K562 (cell line): ENCODE results near the gene QSOX2. TPM values are rescaled to one million over a fixed set of nuclear protein-coding genes. Genes with fewer than 3 reads are reported as not detected.

ENCODE experiments used
- DLX4 ChIP-seq: fragments of 250-450 bp; sonication (Bioruptor Pico); IDR thresholded peaks from 2 replicates; pipeline ENCODE4 v1.6.1; 2021; ENCODE audit warnings: mild to moderate bottlenecking
- FIP1L1 ChIP-seq: fragments of 200-400 bp; formaldehyde crosslinking; IDR thresholded peaks from 2 replicates; pipeline ENCODE4 v1.6.1; 2018; ENCODE audit warnings: mild to moderate bottlenecking, low read depth, low read length; ENCODE audit not compliant: poor library complexity, severe bottlenecking
- MGA ChIP-seq: fragments of 450-650 bp; IDR thresholded peaks from 2 replicates; pipeline ENCODE4 v1.6.1; 2016; ENCODE audit warnings: mild to moderate bottlenecking, moderate library complexity
- NR2C2 ChIP-seq, 2 experiments: fragments of 200-800 bp in 1 of 2; sonication (Bioruptor generic) in 1 of 2; sonication (generic) in 1 of 2; formaldehyde crosslinking in 1 of 2; IDR thresholded peaks; 2 replicates each; pipeline versions ENCODE4 v1.6.1 to v1.8.0; 2016 to 2022; ENCODE audit warnings: mild to moderate bottlenecking in 1 of 2, missing compliant biosample characterization in 1 of 2, missing genetic modification characterization in 1 of 2, missing genetic modification reagents in 1 of 2
- PHF20 ChIP-seq: fragments of 450-650 bp; IDR thresholded peaks from 2 replicates; pipeline ENCODE4 v1.6.1; 2018; ENCODE audit not compliant: partially characterized antibody
- RUNX1 ChIP-seq: sonication (generic); IDR thresholded peaks from 2 replicates; pipeline ENCODE4 v1.6.1; 2016; ENCODE audit warnings: antibody characterized with exemption, low read depth
- SMARCC2 ChIP-seq: fragments of 450-650 bp; IDR thresholded peaks from 2 replicates; pipeline ENCODE4 v1.6.1; 2017; ENCODE audit warnings: antibody characterized with exemption, moderate library complexity, mild to moderate bottlenecking, low read depth
- TSHZ1 ChIP-seq: fragments of 250-450 bp; sonication (Bioruptor Pico); IDR thresholded peaks from 2 replicates; pipeline ENCODE4 v1.4.0; 2020; ENCODE audit warnings: mild to moderate bottlenecking, moderate library complexity
- ZNF217 ChIP-seq: sonication (generic); formaldehyde crosslinking; IDR thresholded peaks from 2 replicates; pipeline ENCODE4 v1.8.0; 2022; ENCODE audit warnings: mild to moderate bottlenecking, missing genetic modification reagents
- polyA plus RNA-seq, 8 experiments: library from polyadenylated mRNA; depleted of rRNA in 4 of 8; stranded (reverse) in 5 of 8; unstranded in 3 of 8; fragments of >200 nt; fragmentation: Nextera tagmentation in 2 of 8; fragmentation: Illumina TruSeq in 1 of 8; extraction: Ambion mirVana in 2 of 8; extraction: Trizol in 1 of 8; gene quantifications; 2 replicates each; pipeline versions ENCODE4 v1.2.1 to v1.2.3, GENCODE V29; 2011 to 2014; ENCODE audit warnings: inconsistent platforms in 1 of 8, missing spikeins in 1 of 8
- total RNA-seq, 7 experiments: library from RNA; depleted of rRNA in 6 of 7; stranded (reverse); fragments of >200 nt in 6 of 7; fragmentation: Illumina TruSeq in 2 of 7; extraction: Trizol in 2 of 7; gene quantifications; 2 replicates each; pipeline versions ENCODE4 v1.2.1 to v1.2.3, GENCODE V29; 2011 to 2021; ENCODE audit warnings: low replicate concordance in 1 of 7

QSOX2 gene
- total and polyA plus RNA-seq, 9 of the 15 experiments (the other 6 are each of a cell fraction or from before 2014, with no cell fraction given), result 0.51 to 23.7 (median 12.7) TPM

GRCh38 chr9:136280535-136281315 is 35.1 kb upstream of the QSOX2 start (continued):
- TF ChIP-seq MGA (no peak), FIP1L1 (no peak), SMARCC2 (no peak), PHF20 (no peak), DLX4 (CRISPR knock-in tag) (no peak), NR2C2 (CRISPR knock-in tag; IDR thresholded peaks at IDR 0.05) (no peak), NR2C2 (tag; IDR thresholded peaks at IDR 0.05) (no peak), TSHZ1 (CRISPR knock-in tag) (no peak), RUNX1 (no peak), ZNF217 (CRISPR knock-in tag) (no peak)
